8988T (cell line): ENCODE results near the gene CLIC3.

Source experiments
- DNase-seq: peaks from one replicate; pipeline ENCODE4 v3.0.0; 2011

The CLIC3 gene

GRCh38 chr9:137030538-137031527 lies 34.5 kb upstream of the CLIC3 start:
- no peak for DNase-seq

GRCh38 chr9:137030006-137030405 lies 33.6 kb upstream of the CLIC3 start:
- no peak for DNase-seq

DNA sequence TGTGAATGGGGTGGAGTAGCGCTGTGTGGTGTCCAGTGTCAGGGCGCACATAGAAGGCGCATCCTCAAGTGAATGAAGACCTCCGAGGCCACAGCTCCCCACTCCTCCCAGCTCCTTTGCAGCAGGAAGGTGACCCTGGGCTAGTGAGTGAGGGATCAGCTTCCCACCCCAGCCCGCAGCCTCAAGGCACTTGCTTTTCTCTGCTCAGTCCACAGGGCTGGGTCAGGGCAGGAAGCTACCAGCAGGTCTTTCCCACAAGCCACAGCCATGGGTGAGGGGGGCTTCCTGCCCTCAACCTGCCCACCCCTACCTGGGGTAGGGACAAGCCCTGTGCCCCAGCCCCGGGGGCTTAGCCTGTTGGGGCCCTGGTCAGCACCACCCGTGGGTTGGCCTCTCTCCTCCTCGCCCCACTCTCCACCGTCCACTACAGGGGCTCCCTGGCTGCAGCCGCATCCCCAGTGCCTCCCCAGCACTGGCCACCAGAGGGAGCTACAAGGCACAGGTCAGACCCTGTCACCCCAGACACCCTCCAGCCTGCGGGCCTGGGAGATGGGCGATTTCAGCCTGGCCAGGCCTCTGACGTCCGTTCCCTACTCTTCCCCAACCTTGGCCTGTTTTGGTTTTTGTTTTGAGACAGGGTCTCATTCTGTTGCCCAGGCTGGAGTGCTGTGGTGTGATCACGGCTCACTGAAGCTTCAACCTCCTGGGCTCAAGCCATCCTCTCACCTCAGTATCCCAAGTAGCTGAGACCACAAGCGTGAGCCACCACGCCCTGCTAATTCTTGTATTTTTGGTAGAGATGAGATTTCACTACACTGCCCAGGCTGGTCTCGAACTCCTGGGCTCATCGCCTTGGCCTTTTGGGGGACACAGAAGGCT lies 32.9 kb upstream of the CLIC3 start:
- DNase-seq = peak; percentile 86

GRCh38 chr9:137028263-137029057 lies 32.1 kb upstream of the CLIC3 start:
- DNase-seq = peak; percentile 83

GRCh38 chr9:137027369-137028262 lies 31.2 kb upstream of the CLIC3 start, which contains the start of gene ABCA2:
TSS of gene ABCA2 (minus strand) at chr9:137028237. CDS start at chr9:137028140, 97 bp downstream.
- DNase-seq = no peak

GRCh38 chr9:137026828-137027227 lies 30.5 kb upstream of the CLIC3 start:
- DNase-seq = no peak

GRCh38 chr9:137026384-137026783 lies 30.0 kb upstream of the CLIC3 start:
- DNase-seq = no peak

DNA sequence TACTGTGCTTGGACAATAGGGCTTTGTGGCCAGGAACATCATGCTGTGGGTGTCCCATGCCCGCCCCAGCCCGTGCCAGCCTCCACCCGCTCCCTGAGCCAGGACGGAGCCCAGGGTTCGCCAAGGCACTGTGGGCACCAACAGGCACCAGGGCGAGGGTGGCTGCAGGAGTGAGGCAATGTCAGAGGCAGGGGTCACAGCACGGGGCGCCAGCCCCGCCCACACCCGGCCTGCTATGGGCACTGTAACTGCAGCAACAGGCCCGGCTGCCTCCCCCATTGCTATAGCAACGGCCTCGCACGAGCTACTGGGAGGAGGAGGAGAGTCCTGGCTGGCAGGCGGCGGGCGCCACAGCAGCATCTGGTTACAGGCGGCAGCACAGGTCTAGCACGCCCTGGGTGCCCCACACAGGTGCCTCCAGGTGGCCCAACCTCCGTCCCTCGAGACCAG lies 29.2 kb upstream of the CLIC3 start:
- DNase-seq = no peak

DNA sequence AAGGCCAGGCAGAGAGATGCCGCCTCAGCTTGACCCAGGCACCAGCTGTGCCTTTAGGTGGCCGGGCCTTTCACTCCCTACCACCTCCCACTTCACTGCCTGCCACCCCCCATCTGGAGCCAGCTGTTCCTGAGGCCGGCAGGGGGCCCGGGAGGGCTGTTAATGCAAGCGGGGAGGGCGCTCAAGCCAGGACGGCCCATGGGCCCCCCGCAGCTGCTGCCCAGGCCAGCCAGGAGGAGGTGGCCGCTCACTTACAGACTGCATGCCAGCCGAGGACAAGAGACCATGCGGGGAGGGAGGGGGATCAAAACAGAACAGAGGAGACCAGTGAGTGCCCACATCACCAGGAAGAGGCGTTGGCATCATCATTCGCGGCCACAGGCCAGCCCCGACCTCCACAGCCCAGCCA lies 27.2 kb upstream of the CLIC3 start:
- DNase-seq = no peak

DNA sequence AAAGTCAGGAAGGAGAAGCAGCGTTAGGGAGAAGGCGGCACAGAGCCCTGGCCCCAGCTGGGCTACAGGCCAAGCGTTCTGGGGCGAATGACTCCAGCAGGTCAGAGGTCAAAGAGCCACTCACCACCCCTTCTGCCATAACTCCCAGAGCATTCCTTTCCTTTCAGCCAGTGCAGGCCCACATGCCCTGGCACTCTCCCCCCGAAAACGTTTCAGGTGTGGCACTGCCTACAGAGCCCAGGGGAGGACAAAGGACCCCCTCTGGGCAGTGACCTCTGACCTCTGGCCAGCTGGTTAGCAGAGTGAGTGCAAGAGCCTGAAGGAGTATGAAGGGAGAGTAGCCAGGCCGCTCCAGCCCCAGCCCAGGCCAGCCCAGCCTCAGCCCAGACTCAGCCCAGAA lies 26.8 kb upstream of the CLIC3 start:
- no peak for DNase-seq

DNA sequence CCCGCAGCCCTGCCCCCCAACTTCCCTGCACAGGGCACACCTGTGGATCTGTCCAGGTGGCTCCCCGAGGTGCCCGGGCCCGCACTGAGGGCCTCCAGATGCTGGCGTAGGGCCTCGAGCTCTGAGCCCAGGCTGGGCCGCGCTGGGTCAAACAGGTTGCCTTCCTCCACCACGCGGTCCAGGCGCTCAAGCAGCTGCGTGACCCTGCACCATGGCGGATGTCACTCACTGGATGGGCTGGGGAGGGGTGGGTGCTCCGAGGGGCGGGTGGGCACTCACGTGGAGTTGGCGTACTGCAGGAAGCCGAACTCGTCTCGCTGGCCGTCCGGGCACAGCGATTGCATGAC lies 26.3 kb upstream of the CLIC3 start:
- DNase-seq = no peak

GRCh38 chr9:137021979-137022661 lies 25.8 kb upstream of the CLIC3 start:
- no peak for DNase-seq

GRCh38 chr9:137021568-137021978 lies 25.2 kb upstream of the CLIC3 start:
- DNase-seq = no peak

DNA sequence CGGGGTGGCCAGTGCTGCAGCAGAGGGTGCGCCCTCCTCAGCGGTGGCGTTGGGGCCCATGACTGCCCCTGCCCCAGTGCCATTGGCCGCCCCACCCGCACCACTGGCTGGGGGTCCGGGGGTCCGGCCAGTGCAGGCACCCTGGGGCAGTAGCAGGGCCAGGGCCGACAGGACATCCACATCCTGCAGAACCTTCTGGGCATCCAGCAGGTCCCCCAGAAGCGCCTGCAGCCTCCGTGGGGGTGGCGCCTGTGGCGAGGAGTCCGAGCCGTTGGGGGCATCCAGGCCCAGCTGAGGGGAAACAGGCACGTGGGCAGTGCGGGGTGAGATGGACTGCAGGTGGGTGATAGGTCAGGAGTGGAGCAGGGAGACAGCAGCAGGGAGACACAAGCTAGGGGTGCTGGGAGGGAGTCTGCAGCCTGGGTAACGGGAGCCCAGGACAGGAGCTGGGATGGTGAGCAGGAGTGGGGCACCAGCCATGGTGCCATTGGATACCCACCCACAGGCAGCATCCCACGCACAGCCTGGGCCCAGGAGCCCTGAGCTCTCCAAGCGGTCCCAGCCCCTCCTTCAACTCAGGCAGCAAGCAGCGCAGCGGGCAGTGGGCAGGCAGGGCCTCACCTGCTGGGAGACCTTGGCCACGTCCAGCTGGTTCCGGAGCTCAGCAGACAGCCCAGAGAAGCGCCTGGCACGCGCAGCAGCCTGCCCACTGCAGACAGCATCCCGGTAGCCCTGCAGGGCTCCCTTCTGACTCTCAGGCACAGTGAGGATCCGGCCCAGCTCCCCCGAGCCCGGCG lies 24.6 kb upstream of the CLIC3 start:
- DNase-seq = no peak

- no peak for DNase-seq
These were observed 23.7 kb upstream of the CLIC3 start for GRCh38 chr9:137019891-137020683.

DNA sequence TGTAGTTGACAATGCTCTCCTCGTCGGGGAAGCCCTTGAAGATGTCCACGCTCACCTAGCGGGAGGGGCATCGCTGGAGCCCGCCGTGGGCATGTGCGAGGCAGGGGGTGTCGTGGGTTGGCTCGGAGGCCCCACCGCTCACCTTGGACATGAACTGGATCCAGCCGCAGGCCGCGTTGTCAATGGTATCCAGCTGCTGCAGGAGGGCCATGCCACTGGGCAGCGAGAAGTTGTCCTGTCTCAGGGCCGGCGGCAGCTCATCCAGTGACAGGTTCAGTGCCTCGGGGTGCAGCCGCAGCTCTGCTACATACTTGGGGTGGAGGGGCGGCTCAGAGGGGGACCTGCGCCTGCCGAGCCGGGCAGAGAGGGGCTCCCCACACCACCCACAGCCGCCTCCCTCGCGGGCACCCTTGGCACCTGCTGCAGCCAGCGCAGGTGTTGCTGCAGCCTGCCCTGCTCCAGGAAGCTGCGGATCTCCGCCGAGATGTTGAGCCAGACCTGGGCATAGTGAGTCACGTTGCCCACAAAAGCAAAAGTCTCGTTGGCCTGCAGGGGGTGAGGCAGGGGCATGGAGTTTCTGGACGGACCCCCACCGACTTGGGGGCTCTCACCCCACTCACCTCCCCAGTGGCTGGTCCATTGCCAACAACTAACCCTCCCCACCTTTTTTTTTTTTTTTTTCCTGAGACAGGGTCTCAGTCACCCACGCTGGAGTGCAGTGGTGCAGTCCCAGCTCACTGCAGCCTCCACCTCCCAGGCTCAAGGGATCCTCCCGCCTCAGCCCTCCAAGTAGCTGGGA lies 22.6 kb upstream of the CLIC3 start:
- DNase-seq = no peak

DNA sequence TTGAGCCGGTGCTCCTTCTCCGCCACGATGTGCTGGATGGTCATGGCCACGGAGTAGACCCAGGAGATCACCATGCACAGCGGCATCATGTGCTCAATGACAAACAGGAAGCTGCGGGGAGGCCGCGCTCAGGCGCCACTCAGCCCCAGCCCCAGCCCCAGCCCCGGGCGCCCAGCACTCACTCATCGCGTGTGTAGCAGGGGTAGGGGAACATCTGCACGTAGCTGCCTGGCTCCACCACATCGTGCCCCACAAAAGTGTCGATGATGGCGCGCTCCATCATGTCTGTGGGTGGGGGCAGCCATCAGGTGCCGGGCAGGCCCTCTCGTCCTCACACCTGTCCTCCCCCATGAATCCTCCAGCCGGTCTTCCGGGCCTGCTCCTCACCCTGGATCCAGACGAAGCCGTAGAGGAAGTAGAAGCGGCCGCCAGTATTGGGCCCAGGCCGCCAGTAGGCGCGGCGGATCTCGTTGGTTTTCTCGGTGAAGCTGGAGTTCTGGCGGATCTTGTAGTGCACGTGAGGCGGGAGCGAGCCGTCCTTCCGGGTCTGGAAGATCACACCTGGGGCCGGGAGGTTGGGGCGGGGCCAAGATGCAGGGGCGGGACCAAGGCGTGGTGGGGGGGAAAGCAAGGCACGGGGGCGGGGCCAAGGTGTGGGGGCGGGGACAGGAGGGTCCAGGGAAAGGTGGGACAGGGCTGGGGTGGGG lies 21.6 kb upstream of the CLIC3 start:
- no peak for DNase-seq

GRCh38 chr9:137017071-137017470 lies 20.7 kb upstream of the CLIC3 start:
- no peak for DNase-seq
